CD4-positive, alpha-beta T cell treated with Interleukin-15 for 1 hour (primary cell): Measurements from ENCODE around the gene RPUSD4.

Experiments
- DNase-seq: peaks from one replicate; pipeline ENCODE4 v3.0.0-alpha.2; 2020

The RPUSD4 gene

DNA sequence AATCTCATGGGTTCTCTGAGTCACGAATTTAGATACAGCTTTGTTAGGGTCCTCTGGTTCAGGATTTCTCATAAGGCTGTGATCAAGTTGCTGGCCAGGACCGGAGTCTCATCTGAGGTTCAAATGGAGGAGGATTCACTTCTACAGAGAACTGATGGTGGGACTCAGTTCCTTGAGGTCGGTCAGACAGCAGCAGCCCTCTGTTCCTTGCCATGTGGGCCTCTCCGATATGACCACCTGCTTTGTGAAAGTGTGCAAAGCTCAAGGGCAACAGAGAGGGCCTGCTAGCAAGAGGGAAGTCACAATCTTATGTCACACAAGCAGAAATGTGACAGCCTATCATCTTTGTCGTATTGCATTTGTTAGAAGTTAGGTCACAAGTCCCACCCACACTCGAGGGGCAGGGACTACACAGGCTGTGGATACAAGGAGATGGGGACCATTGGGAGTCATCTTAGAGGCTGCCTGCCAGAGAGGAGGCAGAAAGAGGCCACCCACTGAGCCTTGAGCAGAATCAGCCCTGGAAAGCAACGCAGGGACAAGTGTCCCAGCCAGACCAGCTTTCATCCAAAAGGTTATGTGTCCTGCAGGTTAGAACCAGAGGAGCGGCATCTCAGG lies 34.5 kb downstream of the RPUSD4 start:
- DNase-seq = no peak

DNA sequence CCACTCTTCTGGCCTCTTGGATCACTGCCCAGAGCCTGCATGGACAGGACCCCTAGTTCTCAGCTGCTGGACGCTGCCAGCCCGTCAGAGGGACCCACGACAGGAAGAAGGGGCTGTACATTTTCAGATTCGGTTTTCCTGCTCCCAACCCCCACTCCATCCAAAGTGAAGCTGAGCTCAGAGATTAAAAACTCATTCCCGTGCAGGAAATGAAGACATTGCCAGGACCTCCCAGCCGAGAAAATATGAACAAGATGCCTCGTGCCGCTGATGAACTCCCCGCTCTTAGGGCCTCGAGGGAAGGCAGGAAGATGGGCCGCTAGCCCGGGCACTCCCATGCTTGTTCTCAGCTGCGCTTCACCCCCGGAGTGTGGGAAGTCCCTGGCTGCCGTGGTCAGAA lies 36.1 kb downstream of the RPUSD4 start:
- no peak for DNase-seq

DNA sequence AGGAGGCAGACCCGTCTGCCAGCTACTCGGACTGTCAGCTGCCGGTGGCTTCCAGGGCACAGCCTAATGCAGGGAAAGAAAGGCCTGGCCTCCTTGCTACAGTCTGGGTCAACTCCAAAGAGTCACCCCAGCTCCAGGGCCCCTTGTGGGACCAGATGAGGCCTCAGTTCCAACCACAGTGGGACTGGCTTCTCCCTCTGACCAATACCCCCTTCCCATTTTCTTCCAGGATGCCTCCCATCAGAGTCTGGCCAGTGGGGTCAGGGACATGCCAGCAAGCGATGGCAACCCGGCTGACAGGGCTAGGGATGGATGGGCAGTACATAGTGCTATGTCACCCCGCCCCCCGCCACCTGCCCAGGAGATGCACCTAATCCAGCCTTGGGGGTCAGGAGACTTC lies 36.6 kb downstream of the RPUSD4 start:
- no peak for DNase-seq

DNA sequence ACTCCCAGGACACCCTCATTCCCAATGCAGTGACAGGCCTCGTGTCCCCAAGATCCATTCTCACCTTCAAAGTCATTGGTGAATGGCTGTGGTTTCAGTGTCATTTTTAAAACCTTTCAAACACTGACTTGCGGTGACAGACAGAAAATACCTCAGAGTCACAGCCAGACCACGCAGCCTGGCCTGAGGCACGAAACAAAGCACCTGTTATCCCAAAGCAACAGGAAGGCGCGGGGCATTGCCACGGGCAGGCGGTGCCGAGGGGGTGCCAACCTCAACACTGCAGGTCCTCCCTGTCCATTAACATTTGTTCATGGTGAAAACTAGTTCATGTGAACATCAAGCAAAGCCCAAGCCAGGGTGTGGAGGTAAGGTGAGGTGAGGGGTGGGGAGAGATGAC lies 38.2 kb downstream of the RPUSD4 start:
- DNase-seq = no peak

DNA sequence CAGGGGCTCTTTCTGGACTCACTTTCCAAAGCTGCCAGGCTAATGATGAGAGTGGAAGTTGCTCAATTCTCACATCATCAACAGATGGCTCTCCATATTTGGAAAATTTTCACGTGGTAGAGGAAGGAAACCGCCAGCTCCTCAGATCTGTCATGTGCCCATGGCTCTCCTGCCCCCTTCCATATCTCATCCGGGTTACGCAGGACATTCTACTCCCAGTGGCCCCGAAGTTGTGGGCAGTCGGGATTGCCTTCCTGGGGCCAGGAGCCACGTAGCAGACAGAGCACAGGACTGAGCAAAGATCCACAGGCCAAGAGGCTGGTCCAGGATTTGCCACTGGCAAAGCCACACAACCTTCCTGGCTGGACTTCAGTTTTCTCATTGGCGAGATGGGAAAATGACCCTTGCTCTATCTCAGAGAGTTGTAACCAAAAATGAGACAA lies 38.8 kb downstream of the RPUSD4 start:
- no peak for DNase-seq

DNA sequence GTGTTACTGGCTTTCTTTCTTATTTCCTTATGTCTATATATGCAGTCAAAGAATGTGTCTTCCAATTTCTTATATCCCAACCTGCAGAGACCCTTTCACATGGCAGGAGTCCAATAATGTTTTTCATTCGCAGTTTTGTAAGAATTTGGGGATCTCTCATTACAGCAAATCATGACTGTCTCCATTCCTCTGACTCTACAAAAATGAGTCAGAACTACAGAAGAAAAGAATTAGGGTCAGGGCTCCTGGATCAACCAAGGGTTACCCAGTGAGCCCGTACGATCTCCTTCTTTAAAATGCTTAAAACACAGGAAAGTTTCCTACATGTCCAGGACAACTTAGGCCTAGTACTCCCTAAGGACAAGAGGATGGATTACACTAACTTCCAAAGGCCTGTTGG lies 42.2 kb downstream of the RPUSD4 start:
- no peak for DNase-seq

DNA sequence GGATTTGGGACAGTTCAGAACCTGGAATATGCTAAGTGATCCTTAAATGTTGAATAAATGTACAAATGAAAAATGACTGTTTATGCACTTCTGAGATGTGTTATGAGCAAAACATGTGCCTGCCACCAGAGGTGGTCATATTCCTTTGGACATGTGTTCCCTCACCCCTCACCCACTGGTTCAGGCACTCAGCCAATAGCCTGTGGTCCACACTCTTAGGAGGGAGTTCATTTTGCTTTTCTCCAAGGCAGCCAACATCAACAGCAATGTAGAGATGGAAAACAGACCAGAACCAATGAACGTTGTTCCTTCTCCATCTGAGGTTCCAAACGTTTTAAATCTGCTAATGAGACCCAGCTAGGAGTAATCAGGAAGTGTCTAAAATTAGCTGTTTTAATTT lies 44.0 kb downstream of the RPUSD4 start:
- no peak for DNase-seq

DNA sequence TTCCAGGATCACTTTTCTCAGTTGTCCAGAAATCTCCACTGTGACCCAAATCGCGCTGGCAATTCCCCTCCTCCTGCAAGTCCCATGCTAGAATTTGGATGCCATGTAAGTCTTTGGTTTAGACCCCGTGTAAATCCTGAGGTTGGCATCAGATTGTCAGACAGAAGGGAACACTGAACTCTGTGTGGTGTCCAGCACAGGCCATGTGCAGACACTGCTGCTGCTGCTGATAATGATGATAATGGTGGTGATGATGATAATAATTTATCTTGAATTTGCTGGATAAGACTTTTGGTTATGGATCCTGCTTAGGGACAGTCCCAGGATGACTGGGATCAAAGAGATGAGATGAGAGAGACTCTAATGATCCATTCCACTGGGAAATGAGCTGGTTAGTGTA lies 45.0 kb downstream of the RPUSD4 start:
- no peak for DNase-seq

DNA sequence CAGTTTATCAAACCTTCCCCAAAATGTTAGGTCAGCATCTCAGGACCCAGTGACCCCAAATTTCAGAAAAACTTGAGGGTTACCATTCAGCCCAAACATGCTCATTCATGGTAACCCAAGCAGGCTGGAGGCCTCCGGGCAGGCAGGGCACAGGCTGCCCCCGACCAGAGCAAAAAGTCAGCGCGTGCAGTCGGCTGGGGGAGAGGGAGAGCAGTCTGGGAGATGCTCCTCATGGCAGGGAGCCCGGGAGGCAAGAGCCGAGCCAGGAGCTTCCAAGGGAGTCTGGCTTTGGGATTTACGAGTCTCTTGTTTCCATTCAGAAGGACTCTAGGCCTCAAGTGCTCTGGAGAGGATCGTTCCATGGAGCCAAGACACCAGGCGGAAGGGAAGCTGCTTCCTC lies 45.7 kb downstream of the RPUSD4 start:
- no peak for DNase-seq

DNA sequence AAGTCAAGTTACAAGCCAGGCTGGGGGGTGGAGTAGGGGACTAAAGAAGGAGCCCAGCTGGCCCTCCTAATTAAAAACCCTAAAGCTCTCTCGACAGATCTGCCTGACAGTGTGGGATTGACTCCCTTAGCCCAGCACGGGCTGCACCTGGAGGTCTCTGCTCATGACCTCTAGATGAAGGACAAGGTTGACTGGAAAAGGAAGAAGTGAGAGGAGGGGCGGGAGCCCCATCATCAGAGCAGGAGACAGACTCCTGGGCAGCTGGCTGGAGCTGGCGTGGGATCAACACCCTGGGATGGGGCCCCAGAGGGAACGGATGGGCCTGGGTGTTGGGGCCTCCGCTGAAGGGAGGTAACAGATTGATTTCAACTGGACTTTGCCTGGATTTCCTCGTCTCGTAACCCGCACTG lies 46.1 kb downstream of the RPUSD4 start:
- DNase-seq = no peak

DNA sequence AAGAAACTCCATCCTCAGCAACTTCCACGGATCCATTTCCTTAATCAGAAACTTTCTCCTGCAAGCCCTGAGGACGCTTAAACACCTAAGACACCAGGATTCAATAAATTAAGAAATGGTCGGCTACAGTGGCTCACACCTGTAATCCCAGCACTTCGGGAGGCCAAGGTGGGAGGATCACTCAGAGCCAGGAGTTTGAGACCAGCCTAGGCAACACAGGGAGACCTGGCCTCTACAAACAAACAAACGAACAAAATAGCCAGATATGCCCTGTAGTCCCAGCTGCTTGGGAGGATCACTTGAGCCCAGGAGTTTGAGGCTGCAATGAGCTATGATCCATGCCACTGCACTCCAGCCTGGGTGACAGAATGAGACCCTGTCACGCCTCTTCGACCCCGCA lies 46.7 kb downstream of the RPUSD4 start:
- no peak for DNase-seq

DNA sequence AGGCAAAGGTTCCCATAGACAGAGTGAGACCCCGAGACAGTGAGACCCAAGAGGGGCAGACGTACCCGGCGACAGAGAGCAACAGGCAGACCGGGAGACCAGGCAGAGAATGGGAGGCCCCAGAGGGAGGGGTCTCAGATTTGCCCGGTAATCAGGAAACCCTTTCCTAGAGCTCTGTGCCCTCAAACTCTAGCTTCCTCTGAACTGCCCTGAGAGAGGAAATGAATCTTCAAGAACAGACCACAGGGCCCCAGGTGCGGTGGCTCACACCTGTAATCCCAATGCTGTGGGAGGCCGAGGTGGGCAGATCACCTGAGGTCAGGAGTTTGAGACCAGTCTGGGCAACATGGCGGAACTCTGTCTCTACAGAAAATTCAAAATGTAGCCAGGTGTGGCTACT lies 47.7 kb downstream of the RPUSD4 start:
- DNase-seq = no peak

DNA sequence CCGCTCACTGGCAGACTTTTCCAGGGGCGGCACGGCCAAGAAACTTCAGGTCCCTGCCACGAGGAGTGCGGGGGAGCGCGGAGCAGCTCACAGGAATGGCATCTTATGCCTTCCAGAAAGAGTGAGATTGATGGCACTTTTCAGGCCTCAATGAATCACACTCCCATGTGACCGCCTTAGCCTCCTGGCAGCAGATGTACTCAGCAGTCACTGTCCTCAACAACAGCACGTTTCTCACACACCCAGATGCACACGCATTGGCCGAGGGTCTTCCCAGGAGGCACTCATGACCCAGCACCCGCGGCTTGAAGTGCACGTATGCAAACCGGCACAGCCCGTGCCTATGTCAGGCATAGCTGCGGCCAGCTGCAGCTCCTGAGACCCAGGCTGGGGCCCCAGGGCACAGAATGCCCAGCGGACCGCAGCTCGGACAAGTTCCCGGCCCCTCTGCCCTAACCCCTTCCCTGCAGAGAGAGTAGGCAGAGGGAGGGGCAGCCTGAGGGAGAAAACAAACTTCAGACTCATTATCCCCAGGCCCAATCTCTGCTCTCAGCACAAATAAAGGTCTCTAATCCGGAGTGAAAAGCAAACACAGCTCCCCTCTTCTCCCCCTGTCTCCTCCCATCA lies 48.3 kb downstream of the RPUSD4 start:
- no peak for DNase-seq

DNA sequence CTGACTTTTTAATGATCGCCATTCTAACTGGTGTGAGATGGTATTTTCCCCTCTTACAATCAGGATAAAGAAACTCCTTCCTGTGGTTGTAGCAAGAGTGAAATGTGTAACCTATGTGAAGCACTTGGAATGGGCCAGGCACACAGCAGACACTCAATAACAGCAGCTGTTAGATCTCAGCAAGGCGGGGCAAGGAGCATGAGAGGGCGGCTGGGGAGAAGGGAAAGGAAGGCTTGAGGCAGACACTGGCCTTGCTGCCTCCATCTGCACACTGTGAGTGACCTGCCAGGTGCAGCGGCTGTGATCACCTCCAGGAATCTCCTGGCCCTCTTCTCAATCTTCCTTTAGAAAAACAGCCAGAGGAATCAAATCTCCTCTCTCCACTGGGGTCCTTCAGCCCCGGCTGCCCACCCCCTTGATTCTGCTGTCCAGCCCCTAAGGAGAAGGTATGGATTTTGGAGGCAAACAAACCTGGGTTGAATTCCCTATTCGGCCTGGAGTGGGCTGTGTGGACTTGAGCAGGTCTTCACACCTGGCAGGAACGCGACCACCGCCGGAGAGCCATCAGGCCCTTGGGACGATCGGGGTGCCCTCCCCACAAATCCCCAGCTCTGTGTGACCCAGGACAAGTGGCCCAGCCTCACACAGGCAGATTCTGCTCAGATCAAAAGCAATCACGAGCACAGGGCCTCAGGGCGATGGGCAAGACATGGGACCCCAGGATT lies 49.0 kb downstream of the RPUSD4 start:
- no peak for DNase-seq

DNA sequence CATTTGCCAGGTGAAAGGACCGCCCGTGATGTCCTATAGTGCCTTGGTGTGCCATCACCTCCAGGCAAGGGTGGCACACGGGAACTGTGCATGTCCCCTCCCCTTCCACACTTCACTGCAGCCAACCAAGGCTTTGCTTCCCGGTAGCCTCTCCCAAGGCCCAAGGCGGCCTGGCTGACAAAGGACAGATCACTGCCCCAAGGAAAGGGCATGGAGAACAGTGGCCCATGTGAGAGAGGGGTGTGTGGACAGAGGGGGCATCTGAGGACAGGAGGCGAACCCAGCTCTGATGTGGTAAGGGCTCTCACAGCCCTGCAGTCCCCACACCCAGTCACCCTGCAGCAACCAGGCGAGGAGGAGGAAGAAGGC lies 50.4 kb downstream of the RPUSD4 start:
- no peak for DNase-seq

DNA sequence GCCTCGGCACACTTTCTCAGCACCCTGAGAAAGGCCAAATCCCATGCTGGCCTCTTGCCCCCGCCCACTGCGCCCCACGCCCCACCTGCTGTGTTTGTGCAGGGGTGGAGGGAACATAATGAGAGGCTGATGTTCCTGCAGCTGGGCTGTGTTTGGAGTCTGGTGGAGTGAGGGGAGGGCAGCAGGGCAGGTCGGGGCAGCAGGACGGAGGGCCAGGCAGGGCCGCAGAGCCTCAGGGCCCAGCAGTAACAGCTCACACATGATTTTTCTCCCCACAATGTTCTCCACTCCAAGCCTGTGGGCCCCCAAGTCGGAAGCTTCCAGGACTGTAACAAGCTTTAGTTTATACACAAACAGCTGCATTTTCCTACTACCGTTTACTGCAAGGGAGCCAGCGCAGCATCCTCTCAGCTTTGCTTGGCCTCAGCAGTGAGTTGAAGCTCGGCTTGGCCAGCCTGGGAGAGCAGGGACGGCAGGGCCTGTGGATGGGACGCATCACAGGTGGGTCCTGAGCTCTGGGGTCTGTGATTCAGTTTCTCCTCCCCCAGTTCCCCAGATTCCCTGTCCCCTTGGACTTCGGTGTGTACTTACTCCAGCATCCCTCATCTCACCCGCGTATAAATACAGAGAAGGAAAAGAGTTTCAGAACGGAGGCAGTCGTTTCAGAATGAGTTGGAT lies 51.0 kb downstream of the RPUSD4 start:
- DNase-seq = no peak

DNA sequence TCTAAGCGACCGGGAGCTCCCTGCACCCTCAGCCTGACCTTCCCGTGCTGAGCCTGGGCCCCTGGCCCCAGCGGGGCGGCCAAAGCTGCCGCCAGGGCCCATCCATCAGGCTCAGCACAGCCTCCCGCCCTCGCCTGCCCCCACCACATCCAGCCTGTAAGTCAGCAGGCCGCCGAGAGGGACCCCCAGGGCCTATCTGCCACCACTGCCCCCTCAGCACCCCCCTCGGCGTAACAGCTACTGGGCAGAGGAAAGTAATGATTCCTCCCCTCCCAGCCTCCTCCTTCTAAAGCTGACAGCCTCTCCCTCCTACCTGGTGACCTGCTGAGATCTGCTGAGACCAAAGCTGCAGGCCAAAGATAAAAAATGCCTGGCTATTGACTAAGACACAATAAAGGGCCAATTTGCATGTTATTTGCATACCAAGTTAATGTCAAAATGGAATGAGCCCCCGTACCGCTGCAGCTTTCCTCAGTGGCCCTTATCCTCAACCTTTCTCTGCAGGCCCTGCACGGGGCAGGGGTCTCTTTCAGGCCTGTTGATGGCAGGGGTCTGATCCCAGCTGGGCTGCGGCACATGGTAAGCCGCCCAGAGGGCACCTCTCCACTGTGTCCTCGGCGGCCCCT lies 51.6 kb downstream of the RPUSD4 start:
- no peak for DNase-seq

DNA sequence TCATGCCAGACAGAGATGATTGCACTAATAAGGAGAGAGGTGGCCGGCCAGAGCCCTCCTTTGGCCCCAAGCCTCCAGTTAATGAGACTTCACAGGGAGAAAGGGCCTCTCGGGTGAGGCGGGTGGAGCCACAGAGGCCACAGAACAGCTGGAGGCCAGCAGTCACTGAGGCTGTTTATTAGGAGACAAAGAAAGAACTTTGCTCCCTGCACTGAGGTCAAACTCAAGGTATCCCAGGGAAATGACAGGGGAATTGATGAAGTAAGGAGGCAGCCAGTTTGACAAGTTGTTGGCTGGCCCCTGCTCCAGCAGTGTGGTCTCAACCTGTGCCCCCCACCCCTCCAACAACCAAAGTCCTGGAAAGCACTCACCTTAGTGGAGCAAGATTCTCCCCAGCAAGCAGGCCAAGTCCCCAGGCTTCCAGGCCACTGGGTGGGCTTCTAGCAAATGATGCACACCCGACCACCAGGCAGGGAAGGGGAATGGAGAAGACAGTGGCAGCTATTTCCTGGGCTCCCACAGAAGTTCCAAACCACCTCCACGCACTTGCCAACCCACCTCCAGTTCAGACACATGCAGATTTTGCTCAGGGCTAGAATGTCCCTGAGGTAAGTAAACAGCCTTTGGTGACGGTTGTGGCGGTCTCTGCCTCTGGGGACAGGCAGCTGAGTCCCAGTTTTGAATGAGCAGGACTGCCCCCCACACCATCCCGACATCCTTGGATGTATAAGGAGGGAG lies 53.2 kb downstream of the RPUSD4 start:
- no peak for DNase-seq

DNA sequence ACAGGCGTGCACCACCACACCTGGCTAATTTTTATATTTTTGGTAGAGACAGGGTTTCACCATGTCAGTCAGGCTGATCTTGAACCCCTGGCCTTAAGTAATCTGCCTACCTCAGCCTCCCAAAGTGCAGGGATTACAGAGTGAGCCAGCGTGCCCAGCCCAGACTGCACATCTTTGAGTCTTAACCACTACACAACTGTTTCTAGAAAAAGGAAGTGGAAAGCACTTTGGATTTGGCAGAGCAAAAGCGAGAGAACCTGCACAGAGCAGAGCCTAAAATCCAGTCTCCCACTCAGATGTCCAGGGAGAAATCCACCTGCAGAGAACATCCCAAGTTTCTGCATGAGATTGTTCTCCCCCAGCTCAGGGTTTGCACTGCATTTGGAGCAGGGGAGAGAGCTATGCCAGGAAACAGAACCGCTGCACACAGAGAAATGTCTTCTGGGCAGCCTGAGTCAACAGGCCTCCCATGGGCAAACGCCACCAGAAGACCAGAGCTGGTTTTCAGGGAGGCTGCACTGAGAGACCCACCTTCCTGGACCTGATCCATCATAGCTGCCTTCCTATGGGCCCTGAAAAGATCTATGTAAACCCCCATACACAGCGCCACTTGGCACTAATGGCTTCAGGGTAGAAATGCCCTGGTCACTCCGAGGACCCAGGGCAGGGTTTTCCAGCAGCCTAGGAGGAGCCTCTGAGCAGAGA lies 54.0 kb downstream of the RPUSD4 start:
- no peak for DNase-seq

DNA sequence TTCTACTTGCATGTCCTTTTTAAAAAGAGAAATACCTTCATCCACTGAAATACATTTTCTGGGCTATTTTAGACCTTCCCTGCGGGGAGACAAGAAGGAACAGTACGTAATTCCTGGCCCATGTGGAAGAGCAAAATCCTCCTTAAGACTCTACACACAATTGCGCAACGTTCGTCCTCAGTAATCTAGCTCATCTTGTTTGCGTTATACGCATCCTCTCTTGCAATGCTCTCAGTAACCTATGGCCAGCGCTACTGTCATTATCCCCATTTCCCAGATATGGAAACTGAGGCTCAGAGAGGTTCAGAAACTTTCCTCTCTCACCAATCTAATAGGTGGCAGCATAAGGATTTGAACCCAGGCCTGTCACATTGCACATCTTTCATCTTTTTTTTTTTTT lies 54.6 kb downstream of the RPUSD4 start:
- DNase-seq = no peak

DNA sequence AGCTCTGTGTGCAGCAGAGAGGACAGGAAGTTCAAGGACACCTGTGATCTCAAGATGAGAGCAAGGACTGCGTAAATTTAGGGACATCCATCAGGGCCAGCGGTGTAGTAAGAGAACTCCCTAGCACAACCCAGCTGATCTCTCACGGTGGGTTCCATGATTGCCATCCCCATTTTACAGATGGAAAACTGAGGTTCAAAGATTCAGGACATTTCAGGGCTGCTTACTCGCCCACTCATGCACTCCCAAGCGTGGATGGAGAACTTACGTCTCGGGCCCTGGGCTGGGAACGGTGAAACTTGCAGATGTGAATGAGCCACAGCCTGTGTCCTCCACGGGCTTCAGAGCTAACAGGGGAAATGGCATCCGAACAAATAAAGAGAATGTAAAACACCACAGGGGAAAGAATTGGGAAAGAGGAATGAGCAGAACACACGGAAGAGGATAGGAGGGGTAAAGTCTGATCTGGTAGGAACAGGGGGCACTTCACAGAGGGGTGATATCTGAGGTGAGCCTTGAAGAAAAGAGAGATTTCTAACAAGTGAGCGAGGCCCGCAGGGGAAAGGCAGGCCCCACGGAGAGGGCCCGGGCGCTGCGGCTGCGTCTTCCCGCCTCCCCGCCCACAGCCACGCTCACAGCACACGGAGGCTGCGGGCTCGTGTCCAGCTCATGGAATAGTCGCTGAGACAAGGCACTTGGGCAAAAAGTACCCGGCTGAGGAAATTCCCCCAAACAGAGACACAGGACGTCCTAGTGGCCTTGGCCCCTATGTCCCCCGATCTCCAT lies 55.9 kb downstream of the RPUSD4 start:
- DNase-seq = no peak
